Fibroblast of lung (primary cell): ENCODE results near the gene UGGT1. TPM values are rescaled to one million over a fixed set of nuclear protein-coding genes. Genes with fewer than 3 reads are reported as not detected.

Experiments
- DNase-seq, 2 donors: peaks; one replicate each; pipeline versions ENCODE4 v3.0.0 to v3.0.0-alpha.2; 2010; ENCODE audit warnings: low read depth in 2 of 2
- H2AFZ ChIP-seq: 2 replicates; pipeline ENCODE4 v1.5.1; 2012; ENCODE audit warnings: low read length, control low read depth, inconsistent platforms
- H3K27ac ChIP-seq: 2 replicates; pipeline ENCODE4 v1.5.1; 2011; ENCODE audit warnings: low read length, control low read depth; ENCODE audit not compliant: insufficient read depth
- H3K27me3 ChIP-seq: 2 replicates; pipeline ENCODE4 v1.5.1; 2011; ENCODE audit warnings: mild to moderate bottlenecking, low read length; ENCODE audit not compliant: control insufficient read depth, insufficient read depth
- H3K36me3 ChIP-seq: 2 replicates; pipeline ENCODE4 v1.5.1; 2011; ENCODE audit warnings: low read length; ENCODE audit not compliant: control insufficient read depth, insufficient read depth
- H3K4me1 ChIP-seq: 2 replicates; pipeline ENCODE4 v1.5.1; 2011; ENCODE audit warnings: low read length; ENCODE audit not compliant: control insufficient read depth, insufficient read depth; ENCODE audit errors: extremely low read depth
- H3K4me2 ChIP-seq: 2 replicates; pipeline ENCODE4 v1.5.1; 2011; ENCODE audit warnings: low read length, control low read depth; ENCODE audit not compliant: insufficient read depth; ENCODE audit errors: extremely low read depth
- H3K4me3 ChIP-seq, 4 experiments: fragments of 200-600 bp in 1 of 4; sonication (generic) in 1 of 4; replicated peaks in 1 of 4; 2 replicates each; pipeline ENCODE4 v1.5.1; 2011 to 2016; ENCODE audit warnings: low read length in 4 of 4, low read depth in 3 of 4, mild to moderate bottlenecking in 3 of 4, control low read depth in 2 of 4, inconsistent platforms in 1 of 4, mixed read lengths in 1 of 4; ENCODE audit not compliant: insufficient read depth in 1 of 4; ENCODE audit errors: control extremely low read depth in 1 of 4
- H3K79me2 ChIP-seq: 2 replicates; pipeline ENCODE4 v1.5.1; 2012; ENCODE audit warnings: mild to moderate bottlenecking, low read length, inconsistent platforms; ENCODE audit not compliant: control insufficient read depth, insufficient read depth
- H3K9ac ChIP-seq: 2 replicates; pipeline ENCODE4 v1.5.1; 2011; ENCODE audit warnings: mild to moderate bottlenecking, low read length, control low read depth; ENCODE audit not compliant: insufficient read depth
- H3K9me3 ChIP-seq: 2 replicates; pipeline ENCODE4 v1.5.1; 2012; ENCODE audit warnings: low read depth, low read length; ENCODE audit not compliant: control insufficient read depth, insufficient read depth
- H4K20me1 ChIP-seq: 2 replicates; pipeline ENCODE4 v1.5.1; 2011; ENCODE audit warnings: low read length; ENCODE audit not compliant: control insufficient read depth, insufficient read depth; ENCODE audit errors: extremely low read depth
- CTCF ChIP-seq, 2 donors: IDR thresholded peaks in 1 of 2; conservative IDR thresholded peaks in 1 of 2; 1 replicate in 1 of 2; 2 replicates in 1 of 2; pipeline ENCODE4 v1.5.1; 2011 to 2012; ENCODE audit warnings: low read length in 2 of 2, control low read depth in 1 of 2, inconsistent platforms in 1 of 2, low read depth in 1 of 2, mild to moderate bottlenecking in 1 of 2
- EZH2 ChIP-seq: IDR thresholded peaks from 2 replicates; pipeline ENCODE4 v1.5.1; 2012; ENCODE audit warnings: low read length, control low read depth, mild to moderate bottlenecking; ENCODE audit errors: missing control alignments
- polyA plus RNA-seq, 2 donors: library from polyadenylated mRNA; depleted of rRNA in 1 of 2; stranded (reverse) in 1 of 2; unstranded in 1 of 2; fragments of >200 nt; gene quantifications; 2 replicates each; pipeline ENCODE4 v1.2.1, GENCODE V29; 2011 to 2012; ENCODE audit warnings: missing spikeins in 1 of 2
- total RNA-seq: library from RNA; depleted of rRNA; stranded (reverse); fragments of >200 nt; gene quantifications from 2 replicates; pipeline ENCODE4 v1.2.1, GENCODE V29; 2014

UGGT1 gene
- total and polyA plus RNA-seq, 2 donors (not counting 1 experiment from before 2014, with no cell fraction given): 59.3 to 87.9 TPM

DNA sequence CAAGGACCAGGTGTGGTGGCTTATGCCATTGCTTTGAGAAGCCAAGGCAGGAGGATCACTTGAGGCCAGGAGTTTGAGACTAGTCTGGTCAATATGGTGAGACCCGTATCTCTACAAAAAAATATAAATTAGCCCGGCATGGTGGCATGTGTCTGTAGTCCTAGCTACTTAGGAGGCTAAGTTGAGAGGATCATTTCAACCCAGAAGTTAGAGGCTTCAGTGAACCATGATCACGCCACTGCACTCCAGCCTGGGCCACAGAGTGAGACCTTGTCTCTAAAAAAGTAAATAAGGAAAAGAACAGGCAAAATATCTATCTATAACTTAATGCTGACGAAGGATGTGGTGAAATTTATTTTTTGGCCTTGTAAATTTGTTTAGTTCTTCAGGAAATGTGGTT lies 78.1 kb downstream of the UGGT1 start:
- Histone ChIP-seq H3K79me2 (no peaks in the 10 kb centered on the region), H3K4me1 (no peaks in the 10 kb centered on the region), H3K27me3 (no peaks in the 10 kb centered on the region), H3K9ac (no peak overlapping the region), H2AFZ (no peak overlapping the region), H3K4me2 (no peak overlapping the region), H3K4me3 (no peak overlapping the region), H3K36me3 (peaks cover 7% of the 10 kb centered on the region), H4K20me1 (no peaks in the 10 kb centered on the region), H3K27ac (no peak overlapping the region), H3K9me3 (no peaks in the 10 kb centered on the region)
- no peak for DNase-seq
- no peak for TF ChIP-seq EZH2
- TF ChIP-seq CTCF (conservative IDR thresholded peaks at IDR 0.05 in 1 of 2, IDR thresholded peaks at IDR 0.05 in 1 of 2; ENCODE audit: low read depth in 1 of 2, low read length in 2 of 2): no peak

GRCh38 chr2:128169497-128169896 lies 78.5 kb downstream of the UGGT1 start:
- H2AFZ ChIP-seq: no peak overlapping the region
- no peaks in the 10 kb centered on the region for H3K4me1 ChIP-seq
- H3K9me3 ChIP-seq: no peaks in the 10 kb centered on the region
- H3K27ac ChIP-seq: no peak overlapping the region
- no peak overlapping the region for H3K9ac ChIP-seq
- no peak overlapping the region for H3K4me3 ChIP-seq
- peak in 1 of 2 donors; percentile 87 for DNase-seq
- peaks cover 8% of the 10 kb centered on the region for H3K36me3 ChIP-seq
- no peaks in the 10 kb centered on the region for H4K20me1 ChIP-seq
- no peaks in the 10 kb centered on the region for H3K79me2 ChIP-seq
- H3K27me3 ChIP-seq: no peaks in the 10 kb centered on the region
- H3K4me2 ChIP-seq: no peak overlapping the region
- no peak for TF ChIP-seq CTCF (conservative IDR thresholded peaks at IDR 0.05 in 1 of 2, IDR thresholded peaks at IDR 0.05 in 1 of 2; ENCODE audit: low read depth in 1 of 2, low read length in 2 of 2)
- no peak for TF ChIP-seq EZH2

GRCh38 chr2:128169933-128170709 lies 79.1 kb downstream of the UGGT1 start:
- no peaks in the 10 kb centered on the region for H3K9me3 ChIP-seq
- H3K4me1 ChIP-seq: no peaks in the 10 kb centered on the region
- no peak overlapping the region for H3K27ac ChIP-seq
- H2AFZ ChIP-seq: no peak overlapping the region
- DNase-seq: no peak
- TF ChIP-seq EZH2 (no peak), CTCF (conservative IDR thresholded peaks at IDR 0.05 in 1 of 2, IDR thresholded peaks at IDR 0.05 in 1 of 2; ENCODE audit: low read depth in 1 of 2, low read length in 2 of 2) (no peak)
- no peaks in the 10 kb centered on the region for H4K20me1 ChIP-seq
- H3K4me3 ChIP-seq: no peak overlapping the region
- no peaks in the 10 kb centered on the region for H3K79me2 ChIP-seq
- no peak overlapping the region for H3K4me2 ChIP-seq
- no peak overlapping the region for H3K9ac ChIP-seq
- H3K36me3 ChIP-seq: peaks cover 8% of the 10 kb centered on the region
- no peaks in the 10 kb centered on the region for H3K27me3 ChIP-seq
